ENCODE data around the gene CAST.
"Not testable (repeated sequence)": the region's sequence is repeated elsewhere in the genome, so short reads cannot be mapped to it uniquely, and the experiment has no call there.

The CAST gene

DNA sequence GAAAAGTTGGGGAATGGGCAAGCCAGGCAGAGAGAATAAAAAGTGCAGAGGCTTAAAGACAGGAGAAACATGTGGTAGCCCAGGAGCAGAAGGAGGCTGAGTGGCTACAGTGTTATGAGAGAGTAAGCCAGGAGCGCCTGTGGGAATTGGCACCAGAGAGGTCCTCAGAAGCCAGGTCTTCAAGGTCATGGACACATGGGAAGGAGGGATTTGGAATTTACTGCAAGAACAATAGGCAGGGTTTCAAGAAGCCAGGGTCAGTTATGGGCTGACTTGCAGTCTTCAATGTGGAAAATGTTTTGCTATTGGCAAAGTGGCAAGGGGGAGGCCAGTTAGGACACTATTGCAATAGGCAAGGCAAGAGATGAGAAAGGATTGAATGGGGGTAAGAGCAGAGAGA is 116.2 kb downstream of the CAST start:
- DNase-seq (ENCODE audit: low read depth in 3 of 3) = no peak

DNA sequence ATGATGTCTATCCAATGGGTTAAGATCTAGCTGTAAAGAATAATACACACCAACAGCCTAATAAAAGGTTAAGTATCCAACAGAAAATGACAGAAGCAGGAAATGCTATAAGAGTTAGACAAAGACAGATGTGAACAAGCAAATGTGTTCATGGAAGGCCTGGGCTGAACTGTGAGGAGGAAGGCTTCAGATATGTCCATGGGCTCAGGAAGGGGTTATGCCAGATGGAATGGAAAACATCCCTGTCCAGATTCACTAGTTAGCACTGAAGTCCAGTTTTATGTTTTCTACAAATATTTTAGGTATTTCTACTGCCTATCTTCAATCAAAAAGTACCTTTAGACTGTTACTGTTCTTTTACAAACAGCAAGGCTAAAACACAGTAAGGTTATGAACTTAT is 118.5 kb downstream of the CAST start:
- DNase-seq (ENCODE audit: low read depth in 3 of 3) = no peak

DNA sequence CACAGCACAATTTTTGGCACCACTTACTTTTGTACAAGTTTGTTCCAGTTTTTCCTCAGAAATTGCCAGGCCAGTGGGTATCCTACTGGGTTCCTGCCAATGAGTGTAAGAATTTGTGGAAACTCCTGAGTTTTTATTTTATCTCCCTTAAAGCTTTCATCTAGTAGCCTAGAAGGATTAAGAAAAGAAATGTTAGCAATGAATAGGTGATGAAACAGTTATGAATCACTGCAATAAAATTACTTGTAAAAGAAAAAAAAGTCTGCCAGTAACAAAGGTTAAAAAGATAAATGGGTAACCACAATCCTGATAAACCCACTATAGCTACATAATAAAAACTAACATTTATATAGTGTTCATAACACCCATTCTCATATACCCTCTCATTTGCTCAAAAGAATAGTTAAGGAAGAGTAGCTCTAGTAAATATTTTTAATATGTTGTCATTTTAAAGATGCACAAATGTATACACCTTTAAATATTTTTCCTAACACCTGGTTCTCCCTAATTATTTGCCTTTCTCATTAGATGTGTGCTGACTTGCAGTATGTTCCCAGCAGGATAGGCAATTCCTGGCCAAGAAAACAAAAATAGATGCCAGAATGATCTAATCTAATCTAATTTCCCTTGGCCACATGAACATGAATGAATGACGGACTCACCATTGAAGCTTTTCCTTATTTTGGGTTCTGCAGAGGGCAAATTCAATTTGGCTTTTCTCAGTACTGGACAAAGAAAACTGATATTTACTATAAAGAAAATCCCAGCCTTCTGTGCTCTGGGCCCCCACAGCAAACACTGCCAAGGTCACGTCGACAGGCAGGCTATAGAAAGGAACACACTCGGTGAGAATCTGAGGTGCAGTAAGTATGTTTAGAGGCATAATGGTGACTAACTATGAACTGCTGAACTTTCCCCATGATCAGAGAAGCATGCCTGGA is 119.1 kb downstream of the CAST start:
- DNase-seq (ENCODE audit: low read depth in 3 of 3) = no peak

DNA sequence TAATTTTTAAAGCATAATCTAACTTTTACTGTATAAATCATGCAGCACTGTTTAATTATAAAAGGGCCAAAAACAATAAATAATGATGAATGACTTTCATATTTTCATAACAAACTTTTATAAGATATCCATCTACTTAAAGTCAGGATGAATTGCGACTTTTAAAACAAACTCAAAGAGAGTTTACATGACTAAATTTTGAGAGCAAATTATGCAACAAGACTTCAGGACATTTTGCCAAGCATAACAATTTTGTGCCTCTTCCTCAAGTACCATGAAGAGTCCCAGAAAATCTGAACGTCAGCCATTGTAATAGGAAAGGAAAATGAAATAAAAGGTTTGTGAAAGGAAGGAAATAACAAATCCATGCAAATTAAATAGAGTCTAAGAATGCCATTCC is 121.2 kb downstream of the CAST start:
- DNase-seq (ENCODE audit: low read depth in 3 of 3) = no peak

DNA sequence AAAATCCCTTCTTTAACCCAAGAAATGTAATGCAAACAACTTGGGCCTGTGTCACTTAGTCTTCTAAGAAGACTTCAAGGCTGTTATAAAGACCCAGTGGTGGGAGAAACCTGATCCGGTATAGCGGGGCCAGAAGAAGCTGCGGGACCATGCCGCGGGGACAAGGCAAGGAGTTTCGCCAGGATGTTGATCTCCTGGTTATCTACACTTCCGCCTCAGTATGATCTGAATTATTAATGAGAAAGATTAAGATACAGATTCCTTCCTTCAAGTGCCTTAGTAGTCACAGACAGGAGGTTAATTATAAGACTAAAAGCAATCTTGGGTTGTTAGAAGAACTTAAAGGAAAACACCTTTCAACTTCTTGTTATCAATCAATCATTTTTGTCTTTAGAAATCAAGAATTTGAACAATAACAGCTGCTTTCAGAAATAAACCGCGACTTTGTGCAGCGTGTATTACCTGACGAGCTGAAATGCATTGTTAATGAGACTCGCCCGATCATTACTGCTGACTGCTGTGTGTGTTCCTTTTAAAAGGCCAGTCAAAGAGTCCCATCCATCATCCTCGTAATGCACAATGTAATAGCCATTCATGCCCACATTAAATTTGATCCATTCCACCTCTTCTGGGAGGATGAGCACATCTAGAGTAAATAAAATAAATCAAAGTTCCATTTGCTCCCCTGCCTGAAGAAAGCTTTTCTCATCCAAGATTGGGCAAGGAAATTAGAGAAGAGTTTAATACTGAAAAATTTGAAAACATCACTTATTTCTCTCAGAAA is 123.3 kb downstream of the CAST start:
- no peak for DNase-seq (ENCODE audit: low read depth in 3 of 3)

DNA sequence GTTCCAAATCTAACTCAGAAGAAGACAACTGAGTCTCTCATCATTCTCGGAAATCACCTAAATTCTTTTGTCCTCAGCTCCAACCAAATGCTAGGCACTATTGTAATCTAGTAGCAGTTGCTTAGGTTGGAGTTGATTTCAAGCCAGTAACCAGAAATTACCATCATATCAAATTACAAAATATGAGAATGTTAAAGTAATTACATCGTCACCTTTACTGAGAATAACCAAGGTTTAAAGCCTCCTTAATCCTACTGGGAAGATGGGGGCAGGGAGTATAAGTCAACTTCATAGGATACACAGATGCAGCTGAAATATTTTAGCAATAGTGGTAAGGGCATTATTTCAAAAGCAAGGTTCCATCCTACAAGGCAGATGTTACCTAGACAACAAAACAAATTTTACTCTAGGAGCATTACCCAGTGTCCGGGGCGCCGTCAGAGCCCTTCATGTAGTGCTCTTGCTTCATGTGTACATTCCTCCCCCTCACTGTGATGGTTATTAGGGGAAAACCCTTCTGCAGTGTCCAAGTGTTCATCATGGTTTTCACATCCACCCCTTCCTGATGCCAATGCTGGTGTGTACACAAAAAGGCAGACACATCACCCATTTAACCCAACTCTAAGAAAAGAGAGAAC is 126.1 kb downstream of the CAST start:
- no peak for DNase-seq (ENCODE audit: low read depth in 3 of 3)

DNA sequence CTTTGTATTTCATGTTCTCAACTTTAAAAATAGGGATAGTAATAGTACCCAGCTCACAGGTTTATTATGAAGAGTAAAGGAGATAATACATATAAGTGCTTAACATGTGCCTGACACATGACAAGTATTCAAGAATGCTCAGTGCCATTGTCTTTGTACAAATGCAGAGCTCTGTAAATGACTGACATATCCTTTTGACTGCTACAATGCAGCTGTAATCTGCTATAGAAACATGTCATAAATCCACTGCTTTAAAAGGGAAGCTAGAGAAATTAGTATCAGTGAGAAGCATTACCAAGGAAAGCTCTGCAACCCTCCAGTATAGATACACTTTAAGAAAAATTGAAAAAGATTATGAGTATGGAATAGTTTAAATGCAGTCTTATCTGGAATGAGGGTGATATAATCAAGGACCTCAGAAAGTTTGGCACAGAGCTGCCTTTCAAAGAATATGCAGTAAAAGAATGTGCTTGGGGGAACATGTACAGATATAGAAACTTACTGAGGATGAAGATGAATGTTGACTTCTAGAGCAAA is 127.7 kb downstream of the CAST start:
- DNase-seq (ENCODE audit: low read depth in 3 of 3) = no peak

DNA sequence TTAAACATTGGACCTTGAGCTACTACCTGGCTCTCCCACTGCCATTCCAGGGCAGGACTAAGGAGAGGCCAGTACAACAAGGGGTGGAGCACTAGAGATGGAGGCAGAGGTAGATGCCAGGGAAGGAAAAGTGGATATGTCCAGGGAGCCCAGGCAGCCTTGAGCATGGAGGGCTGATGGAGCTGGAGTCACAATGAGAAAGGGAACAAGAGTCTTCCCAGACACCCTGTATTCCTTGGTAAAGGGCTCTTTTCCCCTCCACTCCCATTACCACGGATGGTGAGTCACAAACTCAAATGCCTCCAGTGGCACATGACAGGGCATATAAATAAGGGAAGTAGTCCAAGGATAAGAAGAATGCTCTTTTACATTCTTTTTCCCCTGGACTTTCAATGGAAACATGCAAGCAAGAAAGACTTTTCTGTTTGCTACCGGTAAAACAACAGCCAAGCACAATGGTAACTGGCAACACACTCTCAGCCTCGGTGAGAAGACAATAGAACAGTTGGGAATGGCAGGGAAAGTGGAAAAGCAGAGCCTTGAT is 128.9 kb downstream of the CAST start:
- no peak for DNase-seq (ENCODE audit: low read depth in 3 of 3)

DNA sequence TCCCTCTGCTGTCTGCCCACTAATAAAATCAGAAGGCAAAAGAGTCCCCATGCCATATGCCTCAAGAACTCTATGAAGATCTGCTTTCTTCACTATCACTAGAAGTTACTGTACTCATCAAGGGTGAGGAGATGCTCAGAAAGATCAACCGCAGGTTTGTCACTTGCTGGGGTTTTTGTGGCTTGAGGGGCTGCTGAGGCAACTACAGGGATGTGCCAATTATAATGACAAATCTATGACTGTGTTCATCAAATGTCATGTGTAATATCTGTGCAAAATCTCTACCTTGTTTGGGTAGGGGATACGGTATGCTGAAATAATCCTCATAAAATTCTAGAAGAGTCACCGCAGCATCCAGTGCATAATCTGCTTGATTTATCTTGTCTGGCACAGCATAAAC is 132.6 kb downstream of the CAST start:
- DNase-seq (ENCODE audit: low read depth in 3 of 3) = peak in 1 of 3 donors; percentile 56

DNA sequence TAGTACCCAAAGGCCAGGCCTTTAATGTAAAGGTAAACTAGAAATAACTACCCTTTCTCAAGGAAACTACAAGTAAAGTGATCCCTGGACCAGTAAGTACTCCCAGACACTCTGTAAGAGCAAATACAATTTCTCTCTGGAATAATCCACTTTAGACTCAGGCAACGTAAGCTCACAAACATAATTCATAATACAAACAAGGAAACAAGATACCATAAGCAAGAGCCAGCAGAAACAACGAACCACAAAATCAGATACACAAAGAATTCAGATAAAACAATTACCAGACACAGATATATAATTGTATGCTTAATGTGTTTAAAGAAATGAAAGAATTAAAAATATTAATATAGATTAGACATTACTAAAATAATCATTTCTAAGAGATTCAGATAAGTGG is 133.4 kb downstream of the CAST start:
- no peak for DNase-seq (ENCODE audit: low read depth in 3 of 3)

DNA sequence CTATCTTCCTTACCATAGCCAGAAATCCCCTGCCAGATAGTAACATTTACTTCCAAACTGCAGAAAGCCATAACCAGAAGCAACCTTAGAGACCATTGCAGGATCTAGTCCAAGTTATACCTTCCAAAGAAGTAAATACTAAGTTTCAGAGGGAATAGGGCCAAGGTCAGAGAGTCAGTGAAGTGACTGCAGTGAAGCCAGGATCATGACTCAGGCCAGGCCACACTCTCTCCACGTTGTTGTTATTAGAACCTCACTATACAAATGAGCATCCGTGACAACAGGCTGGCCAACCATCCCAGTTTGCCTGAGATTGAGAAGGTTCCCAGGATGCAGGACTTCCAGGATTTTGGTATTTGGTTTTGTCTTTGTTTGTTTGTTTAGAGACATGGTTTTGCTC is 134.3 kb downstream of the CAST start:
- no peak for DNase-seq (ENCODE audit: low read depth in 3 of 3)

DNA sequence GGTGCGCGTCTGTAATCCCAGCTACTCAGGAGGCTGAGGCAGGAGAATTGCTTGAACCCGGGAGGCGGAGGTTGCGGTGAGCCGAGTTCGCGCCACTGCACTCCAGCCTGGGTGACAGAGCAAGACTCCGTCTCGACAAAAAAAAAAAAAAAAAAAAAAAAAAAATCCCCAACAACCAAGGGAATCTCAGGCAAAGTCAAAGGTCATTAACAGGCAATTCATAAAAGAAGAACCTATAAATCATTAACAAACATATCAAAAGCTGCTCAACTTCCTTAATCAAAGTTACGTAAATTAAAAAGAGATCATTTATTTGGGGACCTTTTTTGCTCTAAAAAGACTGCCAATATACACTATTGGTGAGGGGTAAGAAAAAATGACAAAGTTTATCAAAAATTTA is 139.5 kb downstream of the CAST start:
- DNase-seq (ENCODE audit: low read depth in 3 of 3) = not testable (repeated sequence)

DNA sequence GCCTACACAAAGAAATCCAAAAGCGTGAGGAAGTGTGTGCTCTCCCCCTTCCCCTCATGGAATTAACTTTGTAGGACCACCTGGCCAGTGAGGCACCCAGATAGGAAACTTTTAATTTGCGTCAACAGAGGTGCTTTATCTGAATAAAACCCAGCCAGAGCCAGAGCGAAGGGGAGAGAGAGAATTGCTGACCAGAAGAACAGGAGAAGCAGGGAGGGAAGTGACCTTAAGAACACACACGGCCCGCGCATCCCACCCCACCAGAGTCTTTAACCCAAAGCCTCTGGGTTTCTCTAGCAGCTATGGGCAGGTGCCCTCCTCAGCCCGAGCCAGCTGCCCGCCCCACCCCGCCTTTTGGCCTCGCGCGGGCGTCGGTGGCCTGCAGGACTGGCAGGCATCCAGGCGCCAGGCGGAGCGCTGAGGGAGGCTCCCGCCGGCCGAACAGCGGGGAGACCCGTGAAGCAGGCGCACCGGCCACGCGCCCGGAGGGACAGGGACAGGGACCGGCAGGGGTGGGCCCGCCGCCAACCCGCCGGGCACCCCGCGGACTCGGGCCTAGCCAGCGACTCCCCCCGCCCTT is 145.0 kb downstream of the CAST start:
- DNase-seq (ENCODE audit: low read depth in 3 of 3) = no peak

DNA sequence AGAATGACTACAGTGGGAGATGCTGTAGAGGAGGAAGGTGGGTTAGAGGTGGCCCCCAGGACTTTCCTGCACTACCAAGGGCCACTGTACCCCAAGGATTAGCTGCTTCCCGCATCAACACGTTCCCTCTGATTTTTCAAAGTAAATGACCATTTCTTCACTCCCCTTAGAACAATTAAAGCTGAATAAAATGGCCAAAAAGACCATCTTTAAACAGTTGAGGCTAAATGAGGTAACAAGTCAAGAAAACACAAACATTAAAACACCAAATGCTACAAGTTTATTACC is 146.3 kb downstream of the CAST start:
- DNase-seq (ENCODE audit: low read depth in 3 of 3) = no peak

DNA sequence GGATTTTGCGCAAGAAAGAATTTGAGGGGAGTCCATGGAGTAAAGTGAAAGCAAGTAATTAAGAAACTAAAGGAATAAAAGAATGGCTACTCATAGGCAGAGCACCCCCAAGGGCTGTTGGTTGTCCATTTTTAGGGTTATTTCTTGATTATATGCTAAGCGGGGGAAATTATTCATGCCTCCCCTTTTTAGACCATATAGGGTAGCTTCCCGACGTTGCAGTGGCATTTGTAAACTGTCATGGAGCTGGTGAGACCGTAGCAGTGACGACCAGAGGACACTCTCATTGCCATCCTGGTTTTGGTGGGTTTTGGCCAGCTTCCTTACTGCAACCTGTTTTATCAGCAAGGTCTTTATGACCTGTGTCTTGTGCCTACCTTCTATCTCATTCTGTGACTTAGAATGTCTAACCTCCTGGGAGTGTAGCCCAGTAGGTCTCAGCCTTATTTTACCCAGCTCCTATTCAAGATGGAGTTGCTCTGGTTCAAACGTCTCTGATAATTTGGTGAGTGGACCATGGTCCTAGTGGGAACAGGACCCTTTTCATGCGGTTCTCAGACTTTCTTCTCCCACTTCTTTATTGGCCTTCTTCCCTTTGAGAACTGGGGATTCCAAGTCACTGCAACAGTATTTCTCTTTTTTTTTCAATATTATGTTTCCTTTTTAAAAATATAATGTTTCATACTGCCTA is 146.8 kb downstream of the CAST start:
- no peak for DNase-seq (ENCODE audit: low read depth in 3 of 3)

DNA sequence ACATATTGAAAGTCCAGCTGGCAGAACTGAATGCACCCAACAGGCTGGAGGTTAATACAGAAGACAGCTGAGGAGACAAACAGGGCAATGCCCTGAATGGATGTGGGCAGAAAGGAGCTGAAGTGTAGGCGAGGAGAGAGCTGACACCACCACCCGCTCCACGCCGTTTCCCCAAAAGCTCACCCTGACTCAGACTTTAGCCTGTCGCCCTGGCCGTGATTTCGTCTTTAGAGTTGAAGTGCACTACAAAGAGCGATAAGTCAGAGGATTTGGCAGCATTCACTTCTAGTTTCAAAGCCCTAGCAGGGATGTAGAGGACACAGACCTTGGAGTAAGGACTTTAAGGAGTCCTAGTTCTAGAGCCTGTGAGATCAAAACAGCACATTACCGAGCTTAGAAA is 147.7 kb downstream of the CAST start:
- peak in 1 of 3 donors; percentile 20 for DNase-seq (ENCODE audit: low read depth in 3 of 3)

DNA sequence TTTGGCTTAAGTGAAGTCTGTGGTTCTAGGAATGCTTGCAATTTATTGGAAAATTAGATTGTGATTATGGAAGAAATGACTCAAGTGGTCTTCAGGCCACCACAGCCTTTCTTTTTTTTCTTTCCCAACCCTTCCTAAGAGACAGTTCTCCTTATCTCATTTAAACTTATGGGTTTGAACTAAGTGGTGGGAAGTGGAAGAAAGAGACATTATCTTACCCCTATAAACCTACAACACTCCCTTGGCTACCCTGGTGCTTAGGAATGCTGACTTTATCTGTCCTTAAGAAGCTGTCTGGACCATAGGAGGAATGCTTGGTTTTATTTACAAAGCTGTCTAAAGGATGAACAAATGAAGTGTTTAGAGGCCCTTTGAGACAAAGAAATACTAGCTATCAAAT is 150.7 kb downstream of the CAST start:
- DNase-seq (ENCODE audit: low read depth in 3 of 3) = no peak

DNA sequence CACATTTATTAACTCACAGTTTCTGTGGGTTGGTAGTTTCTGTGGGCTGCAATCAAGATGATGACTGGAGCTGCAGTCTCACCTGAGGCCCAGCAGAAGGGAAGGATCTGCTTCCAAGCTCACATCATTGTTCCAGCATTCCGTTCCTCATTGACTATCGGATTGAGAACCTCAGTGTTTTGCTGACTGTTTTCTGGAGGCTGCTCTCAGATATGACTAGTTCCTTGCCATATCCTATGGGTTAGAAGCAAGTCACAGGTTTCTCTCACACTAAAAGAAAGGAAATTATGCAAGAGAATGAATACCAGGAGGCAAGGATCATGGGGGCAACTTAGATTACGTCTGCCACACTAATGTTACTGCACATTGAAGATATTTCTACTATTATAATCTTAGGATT is 151.9 kb downstream of the CAST start:
- no peak for DNase-seq (ENCODE audit: low read depth in 3 of 3)

DNA sequence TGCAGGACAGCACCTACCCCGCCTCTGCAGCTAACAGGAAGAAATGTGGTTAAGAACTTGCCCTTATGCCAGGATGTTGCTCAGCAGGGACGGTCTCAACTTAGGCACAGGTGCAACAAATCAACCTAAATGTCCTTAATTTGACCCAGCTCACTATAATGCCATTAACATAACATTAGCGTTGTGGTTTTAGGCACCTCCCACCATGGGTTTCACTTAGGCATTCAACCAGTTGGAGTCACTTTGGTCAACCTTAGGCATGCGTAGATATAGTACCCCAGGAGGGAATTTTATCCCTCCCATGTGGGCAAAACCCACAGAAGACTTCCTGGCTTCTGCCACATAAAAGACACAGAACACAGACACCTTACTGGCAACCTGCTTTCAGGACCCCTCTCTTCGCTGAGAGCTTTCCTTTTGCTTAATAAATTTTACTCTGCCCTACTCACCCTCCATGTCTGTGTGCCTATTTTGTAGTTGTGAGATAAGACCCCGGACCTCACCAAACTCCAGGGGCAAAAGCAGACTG is 154.3 kb downstream of the CAST start:
- peak in 1 of 3 donors; percentile 21 for DNase-seq (ENCODE audit: low read depth in 3 of 3)

DNA sequence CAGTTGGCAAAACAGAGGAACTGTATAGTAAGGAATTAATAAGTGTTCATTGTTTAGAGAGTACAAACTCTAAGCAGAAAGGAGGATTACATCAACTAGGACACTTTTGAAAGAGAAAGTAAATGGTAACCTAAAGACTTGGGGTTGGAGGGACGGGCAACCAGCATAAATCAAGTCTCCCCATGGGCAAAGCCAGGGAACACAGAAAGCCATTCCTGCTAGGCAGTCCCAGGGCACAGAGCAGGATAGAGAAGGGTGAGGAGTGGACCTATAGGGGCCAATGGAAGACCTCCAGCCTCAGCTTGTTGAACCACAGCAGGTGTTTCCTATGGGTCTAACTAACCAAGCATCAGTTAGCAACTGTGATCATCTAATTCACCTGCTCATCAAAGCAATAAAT is 154.8 kb downstream of the CAST start:
- DNase-seq (ENCODE audit: low read depth in 3 of 3) = no peak

DNA sequence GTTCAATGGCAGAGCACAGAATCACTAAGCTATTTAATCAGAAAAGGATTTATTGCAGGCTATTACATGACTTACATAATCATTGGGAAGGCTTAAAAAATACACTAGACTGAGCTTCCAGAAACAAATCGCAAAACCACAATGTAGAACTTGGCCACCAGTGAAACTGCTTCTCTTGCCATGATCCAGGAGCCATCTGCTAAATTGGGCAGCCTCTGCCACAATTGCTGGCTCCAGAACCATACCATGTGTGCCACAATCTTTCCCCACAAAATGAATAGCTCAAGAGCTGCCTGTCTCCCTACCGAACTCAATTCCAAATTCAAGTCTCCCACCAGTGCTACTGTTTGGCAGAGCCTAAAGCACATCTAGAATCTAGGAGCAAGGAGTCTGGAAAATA is 155.3 kb downstream of the CAST start:
- DNase-seq (ENCODE audit: low read depth in 3 of 3) = no peak

Measured in stimulated activated CD4-positive, alpha-beta T cell treated with anti-CD3 and anti-CD28 coated beads, TNF-alpha, amount 100 ng/mL, for 48 hours (primary cell).